Pulmonary artery endothelial cell (primary cell): ENCODE measurements around the gene ANKRD13C. TPM values are rescaled to one million over a fixed set of nuclear protein-coding genes. Genes with fewer than 3 reads are reported as not detected.
"Not testable (repeated sequence)": the region's sequence is repeated elsewhere in the genome, so short reads cannot be mapped to it uniquely, and the experiment has no call there.

Experiments
- DNase-seq: peaks from one replicate; pipeline ENCODE4 v3.0.0-alpha.2; 2011; ENCODE audit warnings: low read depth, low spot score
- total RNA-seq: library from RNA; depleted of rRNA; stranded (reverse); fragments of >200 nt; gene quantifications from 2 replicates; pipeline ENCODE4 v1.2.3, GENCODE V29; 2014

Gene ANKRD13C
- total RNA-seq, 1 donor from 2014 or later, result 24.8 TPM

GRCh38 chr1:70361727-70362398 lies 7.3 kb upstream of the ANKRD13C start:
- DNase-seq, result peak; percentile 40

- no peak for DNase-seq
Measured at GRCh38 chr1:70360321-70360720, 5.8 kb upstream of the ANKRD13C start.

DNA sequence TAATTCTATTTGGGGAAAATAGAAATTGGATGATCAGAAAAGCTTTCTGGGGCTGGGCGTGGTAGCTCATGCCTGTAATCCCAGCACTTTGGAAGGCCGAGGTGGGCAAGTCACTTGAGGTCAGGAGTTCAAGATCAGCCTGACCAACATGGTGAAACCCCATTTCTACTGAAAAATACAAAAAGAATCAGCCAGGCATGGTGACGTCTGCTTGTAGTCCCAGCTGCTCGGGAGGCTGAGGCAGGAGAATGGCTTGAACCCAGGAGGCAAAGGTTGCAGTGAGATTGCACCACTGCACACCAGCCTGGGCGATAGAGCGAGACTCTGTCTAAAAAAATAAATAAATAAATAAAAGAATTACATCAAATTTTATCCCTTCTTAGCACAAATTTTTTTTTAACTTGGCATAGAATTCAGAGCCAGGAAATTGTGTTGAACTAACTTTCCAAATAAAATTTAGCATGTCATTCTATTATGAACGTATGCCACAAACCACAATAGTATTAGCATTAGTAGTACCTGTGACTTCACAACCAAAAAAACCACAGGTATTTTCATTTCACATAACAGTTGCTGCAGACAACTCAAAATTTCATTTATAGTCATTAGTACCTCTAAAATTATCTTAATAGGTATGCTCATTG lies 4.5 kb upstream of the ANKRD13C start:
- no peak for DNase-seq

DNA sequence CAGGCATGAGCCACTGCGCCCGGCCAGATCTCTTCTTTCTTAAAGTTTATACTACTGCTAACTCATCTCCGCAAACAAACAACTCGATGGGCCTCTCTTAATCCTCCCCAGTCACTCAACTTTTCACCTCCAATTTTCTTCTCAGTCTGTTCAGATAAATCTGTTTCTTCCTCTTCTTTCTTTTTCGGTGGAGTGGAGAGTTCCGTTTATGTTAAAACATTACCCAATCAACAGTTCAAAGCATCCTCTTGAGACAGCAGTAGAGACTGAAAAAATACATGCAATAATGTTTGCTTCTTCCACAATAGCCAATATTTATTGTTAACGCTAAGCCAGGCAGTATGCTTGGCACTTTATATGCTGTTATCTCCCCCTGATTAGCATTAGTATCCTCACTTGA lies 1.4 kb upstream of the ANKRD13C start:
- DNase-seq, result no peak

GRCh38 chr1:70355111-70355407 lies 537 bp upstream of the ANKRD13C start:
- DNase-seq, result no peak

- no peak for DNase-seq
Measured at GRCh38 chr1:70353601-70354331, 756 bp downstream of the ANKRD13C start.

DNA sequence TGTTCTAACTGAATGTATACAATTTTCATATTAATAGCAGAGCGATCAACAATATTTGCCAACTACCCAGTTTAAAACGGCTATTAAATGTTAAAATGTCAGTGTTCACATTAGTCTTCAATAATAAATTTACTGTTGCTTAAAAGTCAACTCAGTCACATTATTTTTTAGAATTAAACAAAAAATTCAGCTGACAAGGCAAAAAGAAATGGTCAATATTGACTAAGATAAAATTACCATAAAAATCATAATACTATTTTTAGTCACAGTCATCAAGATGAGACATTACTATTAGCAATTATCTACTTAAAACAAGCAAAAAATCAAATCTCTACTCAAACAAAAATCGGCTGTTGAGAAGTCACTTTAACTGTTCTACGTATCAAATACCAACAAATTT lies 1.5 kb downstream of the ANKRD13C start:
- DNase-seq, result no peak

DNA sequence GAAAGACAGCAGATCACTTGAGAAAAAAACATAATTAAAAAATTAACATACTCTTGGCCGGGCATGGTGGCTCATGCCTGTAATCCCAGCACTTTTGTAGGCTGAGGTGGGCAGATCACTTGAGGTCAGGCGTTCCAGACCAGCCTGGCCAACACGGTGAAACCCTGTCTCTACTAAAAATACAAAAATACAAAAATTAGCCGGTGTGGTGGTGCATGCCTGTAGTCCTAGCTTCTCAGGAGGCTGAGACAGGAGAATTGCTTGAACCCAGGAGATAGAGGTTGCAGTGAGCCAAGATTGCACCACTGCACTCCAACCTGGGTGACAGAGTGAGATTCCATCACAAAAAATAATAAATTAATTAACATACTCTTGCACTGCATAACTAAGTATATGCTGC lies 4.7 kb downstream of the ANKRD13C start:
- not testable (repeated sequence) for DNase-seq

DNA sequence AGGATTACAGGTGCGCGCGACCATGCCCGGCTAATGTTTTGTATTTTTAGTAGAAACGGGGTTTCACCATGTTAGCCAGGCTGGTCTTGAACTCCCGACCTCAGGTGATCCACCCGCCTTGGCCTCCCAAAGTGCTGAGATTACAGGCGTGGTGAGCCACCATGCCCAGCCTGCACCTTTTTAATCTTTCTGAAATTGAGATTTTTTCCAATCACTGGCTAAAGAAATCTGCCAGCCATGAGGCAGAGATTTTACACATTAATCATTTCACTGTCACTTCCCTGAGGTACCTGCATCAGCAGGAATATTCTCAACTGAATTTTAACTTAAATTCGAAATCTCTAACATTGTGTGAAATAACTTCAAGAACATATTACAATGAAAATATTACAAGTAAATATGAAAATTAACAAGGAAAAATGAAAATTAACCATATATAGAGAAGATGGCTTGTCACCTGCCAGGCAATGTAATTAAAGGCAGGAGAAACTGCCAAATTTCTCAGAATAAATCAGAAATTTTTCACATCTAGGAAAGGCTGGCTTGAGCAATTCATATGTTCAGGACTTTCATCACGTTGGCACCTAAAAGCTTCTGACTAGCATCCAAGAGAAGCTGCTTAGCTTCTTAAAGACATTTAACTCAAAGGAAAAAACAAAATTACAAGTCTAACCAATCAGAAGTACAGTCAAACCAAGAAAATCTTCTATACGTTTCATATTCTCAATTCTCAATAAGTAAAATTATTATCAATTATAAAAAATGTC lies 5.9 kb downstream of the ANKRD13C start:
- no peak for DNase-seq

- not testable (repeated sequence) for DNase-seq
Measured at GRCh38 chr1:70339644-70340043, 14.9 kb downstream of the ANKRD13C start.

- DNase-seq, result no peak
Measured at GRCh38 chr1:70336050-70336449, 18.5 kb downstream of the ANKRD13C start.

- no peak for DNase-seq
Measured at GRCh38 chr1:70334436-70334835, 20.1 kb downstream of the ANKRD13C start.

DNA sequence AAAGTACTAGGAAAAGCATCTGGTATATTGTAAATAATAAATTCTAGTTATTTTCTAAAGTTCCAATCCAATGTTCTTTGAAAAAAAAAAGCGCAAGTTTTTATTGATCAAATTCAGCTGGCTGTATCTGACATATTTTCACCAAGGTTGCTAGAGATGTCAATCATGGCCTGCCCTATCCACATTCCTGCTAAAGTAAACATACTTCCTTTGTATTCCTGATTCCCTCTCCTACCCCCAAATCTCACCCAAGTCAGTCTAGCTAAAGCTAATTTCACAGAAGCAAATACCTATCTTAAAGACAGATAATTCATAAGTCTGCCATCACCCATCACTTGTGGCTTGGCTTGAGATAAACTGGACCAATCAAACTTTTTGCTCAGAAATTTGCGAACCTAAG lies 21.3 kb downstream of the ANKRD13C start:
- DNase-seq, result no peak

GRCh38 chr1:70331962-70332361 lies 22.6 kb downstream of the ANKRD13C start:
- DNase-seq, result no peak

GRCh38 chr1:70327306-70328076 lies 27.0 kb downstream of the ANKRD13C start:
- no peak for DNase-seq

GRCh38 chr1:70324683-70325082 lies 29.8 kb downstream of the ANKRD13C start:
- no peak for DNase-seq

DNA sequence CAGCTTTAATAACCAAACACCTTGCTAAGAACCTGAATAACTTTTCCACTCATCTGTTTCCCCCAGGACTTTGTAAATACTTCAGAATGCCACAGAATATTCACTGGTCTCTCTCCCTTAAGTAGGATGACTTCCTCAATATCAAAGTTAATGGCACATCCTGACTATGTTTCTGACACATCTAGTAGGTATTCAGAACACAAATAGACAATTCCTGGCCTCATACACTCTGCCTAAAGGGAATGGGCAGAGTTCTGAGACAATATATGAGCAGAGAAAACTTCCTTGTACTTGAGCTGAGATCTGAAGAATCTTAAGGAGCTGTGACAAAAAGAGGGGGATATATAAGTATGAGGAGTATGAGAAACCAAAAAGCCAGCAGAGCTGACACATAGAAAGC lies 34.8 kb downstream of the ANKRD13C start:
- DNase-seq, result no peak

DNA sequence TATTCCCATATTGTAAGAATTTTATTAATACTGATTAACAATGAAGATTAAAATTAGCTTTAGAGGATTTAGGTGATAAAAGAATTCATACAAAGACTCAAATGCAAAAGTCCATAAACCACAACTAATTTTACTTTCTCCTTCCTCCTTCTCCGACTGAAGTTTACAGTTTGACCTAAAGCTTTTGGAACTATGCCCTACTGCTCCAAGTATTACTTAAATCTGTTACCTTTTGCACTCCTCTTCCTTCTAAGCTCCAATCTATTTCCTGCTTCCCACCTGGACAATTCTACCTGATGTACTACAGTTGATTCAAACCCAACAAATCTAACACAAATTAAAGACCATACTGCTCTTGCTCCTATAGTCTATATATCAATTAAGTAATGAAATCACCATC lies 36.3 kb downstream of the ANKRD13C start:
- no peak for DNase-seq

GRCh38 chr1:70317087-70317486 lies 37.4 kb downstream of the ANKRD13C start:
- DNase-seq, result no peak

GRCh38 chr1:70315782-70316181 lies 38.7 kb downstream of the ANKRD13C start:
- DNase-seq, result no peak

- DNase-seq, result no peak
Measured at GRCh38 chr1:70314706-70315304, 39.7 kb downstream of the ANKRD13C start.
